Chondrocyte (in vitro differentiated cells): ENCODE results near the gene C1orf94. TPM values are rescaled to one million over a fixed set of nuclear protein-coding genes. Genes with fewer than 3 reads are reported as not detected.
A peak's percentile ranks its signal among the peaks of the same experiment; 100 is the strongest.

ENCODE experiments used
- DNase-seq: peaks from one replicate; pipeline ENCODE4 v3.0.0; 2021; ENCODE audit warnings: mixed read lengths, low spot score
- H3K27ac Mint-ChIP-seq: one replicate; pipeline ENCODE4 v1.8.0; 2021; ENCODE audit warnings: mild to moderate bottlenecking, moderate library complexity, mixed read lengths; ENCODE audit not compliant: unreplicated experiment
- H3K27me3 Mint-ChIP-seq: 2 replicates; pipeline ENCODE4 v1.8.0; 2021; ENCODE audit warnings: low read depth, mixed read lengths
- H3K36me3 Mint-ChIP-seq: 2 replicates; pipeline ENCODE4 v1.8.0; 2021; ENCODE audit warnings: low read depth, mixed read lengths
- H3K4me1 Mint-ChIP-seq: 2 replicates; pipeline ENCODE4 v1.8.0; 2021; ENCODE audit warnings: low read depth, mild to moderate bottlenecking, mixed read lengths
- H3K4me3 Mint-ChIP-seq: one replicate; pipeline ENCODE4 v1.8.0; 2021; ENCODE audit warnings: mild to moderate bottlenecking, moderate library complexity, mixed read lengths; ENCODE audit not compliant: unreplicated experiment
- H3K9me3 Mint-ChIP-seq: 2 replicates; pipeline ENCODE4 v1.8.0; 2021; ENCODE audit warnings: low read depth, mixed read lengths
- CTCF ChIP-seq: fragments of 200-600 bp; sonication (generic); IDR thresholded peaks from 2 replicates; pipeline ENCODE4 v1.5.0; 2021; ENCODE audit warnings: antibody characterized with exemption, mild to moderate bottlenecking, moderate library complexity
- total RNA-seq: library from RNA; stranded (reverse); gene quantifications from 3 replicates; pipeline ENCODE4 v1.2.1, GENCODE V29; 2021

Gene C1orf94
- total RNA-seq, 1 donor from 2014 or later = not detected

DNA sequence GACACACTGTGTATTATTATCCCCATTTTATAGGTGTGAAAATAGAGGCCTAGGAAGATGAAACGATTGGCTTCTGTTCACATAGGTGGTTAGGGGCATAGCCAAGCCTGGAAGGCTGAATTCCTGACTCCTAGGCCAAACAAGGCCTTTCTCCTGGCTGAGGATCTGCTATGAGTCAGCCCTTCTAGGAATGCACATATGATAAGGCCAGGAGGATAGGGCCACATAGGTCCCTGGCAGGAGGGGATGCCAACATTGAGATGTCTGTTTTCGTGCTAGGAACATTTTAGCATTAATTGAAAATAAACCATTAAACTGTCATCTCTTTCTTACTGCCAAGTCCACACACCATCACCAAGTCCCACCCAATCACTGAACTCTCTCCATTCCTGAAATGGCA, 20.8 kb upstream of the C1orf94 start:
- no peaks in the 10 kb centered on the region for H3K4me1 Mint-ChIP-seq
- H3K36me3 Mint-ChIP-seq = no peaks in the 10 kb centered on the region
- H3K9me3 Mint-ChIP-seq = no peaks in the 10 kb centered on the region
- no peak for DNase-seq
- no peak overlapping the region for H3K27ac Mint-ChIP-seq
- no peak for TF ChIP-seq CTCF
- H3K27me3 Mint-ChIP-seq = peaks cover 15% of the 10 kb centered on the region
- H3K4me3 Mint-ChIP-seq = no peak overlapping the region

- DNase-seq = no peak
- no peaks in the 10 kb centered on the region for H3K36me3 Mint-ChIP-seq
- no peaks in the 10 kb centered on the region for H3K4me1 Mint-ChIP-seq
- TF ChIP-seq CTCF = no peak
- no peak overlapping the region for H3K4me3 Mint-ChIP-seq
- no peak overlapping the region for H3K27ac Mint-ChIP-seq
- H3K9me3 Mint-ChIP-seq = no peaks in the 10 kb centered on the region
- H3K27me3 Mint-ChIP-seq = peaks cover 22% of the 10 kb centered on the region
These were observed 20.0 kb upstream of the C1orf94 start for GRCh38 chr1:34156739-34157138.

- H3K4me3 Mint-ChIP-seq = peak overlapping the region; percentile 64
- TF ChIP-seq CTCF = peak; percentile 71
- no peaks in the 10 kb centered on the region for H3K9me3 Mint-ChIP-seq
- peaks cover 66% of the 10 kb centered on the region for H3K27me3 Mint-ChIP-seq
- peaks cover 1% of the 10 kb centered on the region for H3K36me3 Mint-ChIP-seq
- DNase-seq = no peak
- peaks cover 16% of the 10 kb centered on the region for H3K4me1 Mint-ChIP-seq
- no peak overlapping the region for H3K27ac Mint-ChIP-seq
These were observed 13.6 kb upstream of the C1orf94 start for GRCh38 chr1:34162852-34163766.

DNA sequence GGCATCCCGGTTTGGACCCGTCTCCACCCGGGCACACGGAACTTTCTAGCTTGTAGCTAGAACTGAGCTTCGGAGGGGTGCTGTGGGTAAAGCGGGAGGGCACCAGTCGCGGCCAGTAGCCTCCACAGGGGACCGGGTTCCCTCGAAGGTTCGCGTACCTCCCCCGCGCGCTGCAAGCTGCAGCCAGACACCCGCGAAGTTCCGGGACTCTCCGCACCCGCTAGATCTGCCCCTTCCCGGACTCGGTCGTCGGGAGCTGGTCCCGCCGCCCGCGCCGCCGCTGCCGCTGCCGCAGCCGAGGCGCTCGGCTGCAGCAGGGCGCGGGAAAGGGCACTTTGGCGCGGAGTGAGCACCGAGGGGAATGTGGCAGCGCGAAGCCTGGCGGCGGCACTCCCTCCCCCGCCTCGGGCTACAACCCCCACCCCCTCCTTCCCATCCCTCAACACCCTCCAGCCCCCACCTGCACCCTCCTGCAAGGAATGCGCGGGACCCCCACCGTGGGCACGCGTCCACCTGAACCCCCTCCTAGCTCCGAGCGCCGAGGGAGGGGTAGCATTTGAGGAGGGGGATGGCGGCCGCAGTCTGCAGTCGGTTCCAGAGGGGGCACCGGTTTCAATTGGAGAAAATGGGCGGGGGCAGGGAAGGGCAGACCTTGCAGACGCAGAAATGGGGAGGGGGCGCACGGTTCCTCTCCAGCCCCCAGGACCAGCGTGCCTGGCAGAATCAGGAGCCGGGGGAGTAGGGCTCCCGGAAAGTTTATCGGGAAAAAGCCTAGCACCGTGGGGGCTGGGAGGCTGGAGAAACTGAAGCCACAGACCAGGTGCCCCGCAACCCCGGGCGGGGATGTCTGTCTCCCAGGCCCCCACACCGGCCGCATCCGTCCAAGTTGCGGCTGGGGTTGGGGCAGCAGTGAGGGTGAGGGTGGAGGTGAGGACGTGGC, 12.6 kb upstream of the C1orf94 start:
- Mint-ChIP-seq H3K27ac (no peak overlapping the region), H3K4me3 (peak overlapping the region; percentile 64), H3K9me3 (no peaks in the 10 kb centered on the region), H3K27me3 (peaks cover 71% of the 10 kb centered on the region), H3K36me3 (peaks cover 1% of the 10 kb centered on the region), H3K4me1 (peaks cover 16% of the 10 kb centered on the region)
- no peak for DNase-seq
- TF ChIP-seq CTCF = no peak

DNA sequence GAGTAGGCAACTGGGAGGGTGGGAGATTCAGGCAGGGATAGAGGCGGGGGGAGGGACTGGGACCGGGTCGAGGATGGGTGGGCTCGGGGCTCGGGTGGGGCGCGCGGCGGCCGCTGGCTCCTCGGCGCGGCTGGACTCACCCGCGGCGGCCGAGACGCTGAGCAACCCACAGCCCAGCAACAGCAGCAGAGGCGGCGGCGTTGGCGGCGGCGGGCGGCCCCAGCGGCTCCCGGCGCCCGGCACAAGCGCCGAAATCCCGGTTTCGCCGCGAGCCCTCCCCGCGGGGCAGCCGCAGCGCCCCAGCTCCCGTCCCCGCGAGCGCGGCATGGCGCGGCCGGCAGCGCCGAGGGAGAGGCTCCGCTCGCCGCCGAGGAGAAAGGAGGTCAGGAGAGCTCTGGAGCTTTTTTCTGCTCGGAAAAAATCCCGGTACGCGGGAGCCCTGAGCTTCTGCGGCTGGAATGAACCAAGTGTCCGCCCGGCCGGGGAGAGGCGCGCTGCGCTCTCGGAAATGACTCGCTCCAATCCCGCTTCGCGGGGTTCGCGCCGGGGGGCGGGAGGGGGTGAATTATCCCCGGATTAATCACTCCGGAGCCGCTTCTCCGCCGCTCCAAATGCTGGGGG, 11.8 kb upstream of the C1orf94 start, which contains the start of gene CSMD2:
CSMD2 (minus strand) TSS at position 460 of the 621 bp plus-strand sequence; CDS start at position 327, 133 bp downstream.
- no peak for DNase-seq
- no peak for TF ChIP-seq CTCF
- no peaks in the 10 kb centered on the region for H3K9me3 Mint-ChIP-seq
- H3K36me3 Mint-ChIP-seq = peaks cover 1% of the 10 kb centered on the region
- peaks cover 73% of the 10 kb centered on the region for H3K27me3 Mint-ChIP-seq
- H3K4me3 Mint-ChIP-seq = peak within 1 kb of the TSS; percentile 55
- H3K27ac Mint-ChIP-seq = no peak within 1 kb of the TSS
- peaks cover 16% of the 10 kb centered on the region for H3K4me1 Mint-ChIP-seq
